H54 (cell line): ENCODE results near the gene ABRAXAS1.
"Not testable (repeated sequence)": the region's sequence is repeated elsewhere in the genome, so short reads cannot be mapped to it uniquely, and the experiment has no call there.

Experiments used
- DNase-seq: peaks from one replicate; pipeline ENCODE4 v3.0.0; 2011; ENCODE audit warnings: low spot score, mixed read lengths; ENCODE audit not compliant: insufficient read length
- FAIRE-seq: peaks from 3 replicates; lab custom pipeline; 2011; peaks lifted over from hg19 to GRCh38; lab: Jason Lieb, UNC
- POLR2A ChIP-seq: IDR thresholded peaks from 2 replicates; pipeline ENCODE4 v1.6.1; 2011; ENCODE audit warnings: low read depth, mild to moderate bottlenecking, low read length

The ABRAXAS1 gene

GRCh38 chr4:83484500-83485461 is at the start of gene ABRAXAS1:
ABRAXAS1 (minus strand) TSS chr4:83485100; CDS start chr4:83485072, 28 bp downstream.
- DNase-seq (peak; percentile 75), FAIRE-seq (no peak)
- peak; percentile 77 for TF ChIP-seq POLR2A

GRCh38 chr4:83527671-83528070 is 42.8 kb upstream of the ABRAXAS1 start:
- no peak for TF ChIP-seq POLR2A
- no peak for FAIRE-seq
- DNase-seq = no peak

GRCh38 chr4:83522239-83522638 is 37.3 kb upstream of the ABRAXAS1 start:
- no peak for FAIRE-seq
- no peak for DNase-seq
- TF ChIP-seq POLR2A = no peak

DNA sequence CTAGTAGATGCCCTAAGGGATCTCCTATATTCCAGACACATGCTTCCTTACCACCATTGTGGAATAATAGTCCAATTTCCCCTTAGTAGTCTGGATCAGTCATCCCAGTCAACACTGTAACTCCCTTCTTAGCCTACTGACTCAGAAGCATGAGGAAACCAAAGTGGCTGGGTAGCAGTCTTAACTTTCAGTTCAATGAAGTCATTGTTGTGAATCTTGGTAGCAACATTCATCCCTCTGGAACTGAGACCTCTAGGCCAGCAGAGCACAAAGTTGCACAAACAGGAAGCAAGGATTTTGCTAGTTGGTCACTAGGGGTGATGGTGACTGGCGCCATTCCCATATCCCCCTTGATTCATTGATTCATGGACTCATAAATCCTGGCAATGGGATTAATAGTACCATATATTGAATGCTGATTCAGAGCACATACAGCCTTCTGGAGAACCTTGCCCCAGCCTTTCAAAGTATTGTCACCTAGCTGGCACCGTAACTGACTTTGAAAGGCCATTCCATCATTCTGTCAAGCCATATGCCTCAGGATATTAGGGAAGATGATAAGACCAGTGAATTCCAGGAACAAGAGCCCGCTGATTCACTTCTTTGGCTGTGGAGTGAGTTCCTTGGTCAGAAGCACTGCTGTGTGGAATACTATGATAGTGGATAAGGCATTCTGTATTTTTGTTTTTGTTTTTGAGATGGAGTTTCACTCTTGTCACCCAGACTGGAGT is 31.3 kb upstream of the ABRAXAS1 start:
- DNase-seq (peak; percentile 23), FAIRE-seq (peak; percentile 96)
- TF ChIP-seq POLR2A = no peak

DNA sequence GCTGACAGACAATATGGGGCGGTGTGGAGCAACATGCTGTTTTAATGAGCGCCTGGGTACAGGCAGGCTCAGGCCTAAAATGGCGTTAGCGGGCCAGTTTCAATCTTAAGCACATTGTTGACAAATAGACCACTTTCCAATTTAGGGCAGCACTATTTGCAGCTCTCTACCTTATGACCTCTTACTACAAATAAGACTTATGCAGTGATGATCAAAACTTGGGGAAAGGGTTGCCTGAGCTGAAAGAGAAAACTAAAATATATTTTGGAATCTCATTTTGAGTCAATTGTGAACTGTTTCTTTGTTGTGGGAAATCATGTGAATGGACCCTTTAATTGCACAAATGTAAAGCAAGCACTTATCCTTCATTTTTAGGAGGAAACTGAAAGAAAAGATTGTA is 25.5 kb upstream of the ABRAXAS1 start:
- FAIRE-seq (no peak), DNase-seq (no peak)
- TF ChIP-seq POLR2A = no peak

DNA sequence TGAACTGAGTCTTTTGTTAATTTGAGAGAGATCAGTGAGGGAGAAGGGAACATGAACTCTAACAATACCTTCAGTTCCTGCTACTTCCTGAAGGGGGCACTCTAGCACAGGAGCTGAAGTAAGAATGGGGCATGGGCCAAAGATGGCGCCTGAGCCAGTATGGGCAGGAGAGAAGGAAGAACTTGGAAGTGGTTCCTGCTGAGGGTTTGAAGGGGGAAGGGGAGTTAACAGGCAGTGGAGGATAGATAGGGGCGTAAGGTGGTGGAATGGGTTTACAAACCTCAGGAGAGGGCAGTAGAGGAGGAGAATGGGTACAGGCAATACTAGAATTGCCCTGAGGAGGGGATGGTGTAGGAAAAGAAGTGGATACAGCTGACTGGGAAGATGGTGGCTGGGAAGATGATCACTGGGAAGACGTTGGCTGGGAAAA is 24.3 kb upstream of the ABRAXAS1 start:
- not testable (repeated sequence) for FAIRE-seq, DNase-seq

DNA sequence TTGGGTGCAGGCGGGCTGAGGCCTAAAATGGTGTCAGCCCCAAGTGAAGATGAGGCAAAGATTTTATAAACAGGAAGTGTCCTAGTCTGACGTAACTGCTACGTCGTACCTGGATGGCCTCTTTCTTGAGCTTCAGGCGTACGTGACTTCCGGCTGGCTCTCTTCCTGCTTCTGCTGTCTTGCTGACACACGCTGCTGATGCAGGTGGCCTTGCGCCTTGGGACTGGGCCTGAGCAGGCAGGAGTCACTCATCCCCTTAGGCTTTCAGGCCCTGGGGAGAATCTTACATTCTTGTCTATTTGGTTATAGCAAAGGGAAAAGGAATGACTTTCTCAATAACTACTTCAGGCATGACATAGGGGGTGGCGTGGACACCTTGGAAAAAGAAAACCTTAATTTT is 20.1 kb upstream of the ABRAXAS1 start:
- DNase-seq (no peak), FAIRE-seq (no peak)
- TF ChIP-seq POLR2A = no peak

GRCh38 chr4:83504503-83504902 is 19.6 kb upstream of the ABRAXAS1 start:
- TF ChIP-seq POLR2A = no peak
- no peak for DNase-seq
- no peak for FAIRE-seq

GRCh38 chr4:83503974-83504373 is 19.1 kb upstream of the ABRAXAS1 start:
- TF ChIP-seq POLR2A = no peak
- DNase-seq = no peak
- FAIRE-seq = no peak

DNA sequence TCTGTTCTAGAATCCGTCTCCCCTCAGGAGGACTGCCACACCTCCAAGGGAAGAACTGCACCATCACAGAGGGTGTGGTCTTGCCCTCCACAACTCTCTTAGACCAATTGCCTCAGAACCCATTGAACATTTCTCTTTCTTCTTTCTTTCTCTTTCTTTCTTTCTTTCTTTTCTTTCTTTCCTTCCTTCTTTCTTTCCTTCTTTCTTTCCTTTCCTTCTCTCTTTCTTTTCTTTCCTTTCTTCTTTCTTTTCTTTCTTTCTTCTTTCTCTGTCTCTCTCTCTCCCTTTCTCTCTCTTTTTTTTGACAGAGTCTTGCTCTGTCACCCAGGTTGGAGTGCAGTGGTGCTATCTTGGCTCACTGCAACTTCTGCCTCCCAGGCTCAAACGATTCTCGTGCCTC is 16.8 kb upstream of the ABRAXAS1 start:
- FAIRE-seq, DNase-seq: not testable (repeated sequence)

GRCh38 chr4:83498187-83498586 is 13.3 kb upstream of the ABRAXAS1 start:
- FAIRE-seq (no peak), DNase-seq (no peak)
- no peak for TF ChIP-seq POLR2A

DNA sequence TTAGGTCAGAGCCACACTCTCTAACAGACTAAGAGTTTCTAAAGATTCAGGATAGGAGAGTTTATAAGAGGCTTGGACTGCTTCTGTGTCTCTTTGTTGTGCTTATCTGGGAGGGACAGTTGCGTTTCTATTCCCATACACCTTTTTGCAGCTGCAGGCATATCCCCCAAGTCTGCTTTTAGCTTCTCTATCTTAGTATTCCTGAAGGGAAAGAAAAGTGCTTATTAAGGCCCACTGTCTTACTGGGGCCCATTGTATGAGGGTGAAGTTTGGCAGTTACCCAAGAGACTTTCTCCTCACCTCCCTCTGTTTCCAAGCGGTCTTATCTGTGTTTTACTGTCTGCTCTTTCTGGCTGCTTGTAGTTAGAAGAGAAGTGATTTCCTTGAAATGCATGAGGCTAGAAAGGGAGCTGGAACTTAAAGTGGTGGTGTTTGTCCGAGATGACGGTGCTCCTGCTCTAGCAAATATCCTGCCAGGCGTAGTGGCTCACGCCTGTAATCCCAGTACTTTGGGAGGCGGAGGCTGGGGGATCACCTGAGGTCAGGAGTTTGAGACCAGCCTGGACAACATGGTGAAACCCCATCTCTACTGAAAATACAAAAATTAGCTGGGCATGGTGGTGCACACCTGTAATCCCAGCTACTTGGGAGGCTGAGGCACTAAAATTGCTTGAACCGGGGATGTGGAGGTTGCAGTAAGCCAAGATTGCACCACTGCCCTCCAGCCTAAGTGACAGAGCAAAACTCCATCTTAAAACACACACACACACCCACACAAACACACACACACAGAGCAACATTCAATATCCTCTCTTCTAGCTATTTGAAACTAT is 11.4 kb upstream of the ABRAXAS1 start:
- not testable (repeated sequence) for DNase-seq

DNA sequence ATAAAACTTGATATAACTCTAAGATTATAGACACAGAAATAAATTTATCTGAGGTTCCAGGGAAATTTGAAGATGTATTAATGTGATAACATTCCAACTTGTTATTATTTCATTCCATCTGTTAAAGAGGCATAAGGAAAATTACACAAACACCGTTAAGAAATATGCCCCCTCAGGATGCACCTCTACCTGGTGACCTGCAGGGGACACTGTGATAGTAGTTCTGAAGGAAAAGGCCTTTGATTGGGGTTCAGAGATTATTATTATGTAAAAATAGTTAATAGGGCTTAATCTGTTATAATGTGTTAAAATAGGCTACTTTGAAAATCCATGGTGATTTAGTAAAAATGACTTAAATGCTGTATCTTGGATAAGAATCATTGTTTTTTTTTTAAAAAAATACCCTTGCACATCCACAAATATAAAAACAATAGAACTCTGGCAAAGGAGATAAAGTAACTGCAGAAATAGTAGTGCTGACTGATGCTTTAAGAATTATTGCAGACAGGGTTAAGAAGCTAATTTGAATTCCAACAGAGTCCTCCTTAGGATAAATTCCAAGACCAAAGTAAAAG is 6.1 kb upstream of the ABRAXAS1 start:
- peak; percentile 21 for DNase-seq
- no peak for TF ChIP-seq POLR2A
- FAIRE-seq = no peak

More for the DNA sequence above, 11.4 kb upstream of the ABRAXAS1 start:
- not testable (repeated sequence) for FAIRE-seq

DNA sequence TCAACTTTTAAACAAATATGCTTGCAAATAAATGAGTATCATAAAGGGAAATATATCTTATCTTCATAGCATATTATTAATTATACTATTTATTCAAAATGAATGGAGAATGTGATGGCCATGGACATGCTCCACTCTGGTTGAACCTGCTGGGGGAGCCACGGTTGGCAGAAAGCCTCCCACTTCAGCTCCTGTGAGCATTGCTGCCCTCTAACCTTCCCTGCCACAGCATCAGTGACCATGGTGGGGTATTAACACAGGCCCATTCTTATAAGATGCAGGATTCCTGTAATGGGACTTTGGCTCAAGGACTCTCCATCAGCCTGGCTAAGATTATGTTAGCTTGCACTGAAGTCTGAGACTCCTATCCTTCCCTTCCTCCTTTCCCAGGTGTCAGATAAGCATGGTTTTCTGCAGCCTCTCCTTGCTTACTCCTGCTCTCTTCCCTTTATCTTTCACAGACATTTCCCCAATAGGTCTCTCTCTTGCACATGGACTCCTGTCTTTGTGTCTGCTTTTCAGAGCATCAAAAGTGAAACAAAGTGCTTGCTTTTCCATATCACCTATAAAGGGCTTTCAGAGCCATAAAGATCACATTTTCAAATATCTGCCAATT is 4.9 kb upstream of the ABRAXAS1 start:
- FAIRE-seq (no peak), DNase-seq (no peak)
- TF ChIP-seq POLR2A = no peak
